NCI-H1694 treated with DMSO at 0.1 percent for 48 hours (cell line): ENCODE data around the gene FAM149A.

Source experiments
- DNase-seq: peaks from one replicate; lab custom pipeline; 2025; lab: John Stamatoyannopoulos, UW

Gene FAM149A

GRCh38 chr4:186104114-186104889, at the start of gene FAM149A:
Gene FAM149A (plus strand): TSS chr4:186104704.
- no peak for DNase-seq

- no peak for DNase-seq
Observed at GRCh38 chr4:186058253-186058979, 46.1 kb upstream of the FAM149A start.

- DNase-seq = no peak
Observed at GRCh38 chr4:186058980-186059316, 45.6 kb upstream of the FAM149A start.

- no peak for DNase-seq
Observed at GRCh38 chr4:186061921-186062320, 42.6 kb upstream of the FAM149A start.

- no peak for DNase-seq
Observed at GRCh38 chr4:186067757-186068385, 36.6 kb upstream of the FAM149A start.

- no peak for DNase-seq
Observed at GRCh38 chr4:186068581-186069348, 35.7 kb upstream of the FAM149A start, which contains the start of gene TLR3. Gene TLR3 (plus strand): TSS chr4:186069156. CDS start chr4:186076620, 7,464 bp downstream.

GRCh38 chr4:186069729-186070128, 34.8 kb upstream of the FAM149A start:
- no peak for DNase-seq

GRCh38 chr4:186072516-186072915, 32.0 kb upstream of the FAM149A start:
- DNase-seq = no peak

- no peak for DNase-seq
Observed at GRCh38 chr4:186074189-186074588, 30.3 kb upstream of the FAM149A start.

GRCh38 chr4:186078981-186079638, 25.4 kb upstream of the FAM149A start:
- DNase-seq = no peak

GRCh38 chr4:186079694-186080093, 24.8 kb upstream of the FAM149A start:
- no peak for DNase-seq

- DNase-seq = no peak
Observed at GRCh38 chr4:186081202-186081807, 23.2 kb upstream of the FAM149A start.

GRCh38 chr4:186082221-186082620, 22.3 kb upstream of the FAM149A start:
- DNase-seq = no peak

GRCh38 chr4:186088523-186088922, 16.0 kb upstream of the FAM149A start:
- DNase-seq = no peak

- DNase-seq = no peak
Observed at GRCh38 chr4:186092296-186092695, 12.2 kb upstream of the FAM149A start.

- DNase-seq = no peak
Observed at GRCh38 chr4:186095406-186095805, 9.1 kb upstream of the FAM149A start.

GRCh38 chr4:186096681-186097165, 7.8 kb upstream of the FAM149A start:
- DNase-seq = no peak

- DNase-seq = no peak
Observed at GRCh38 chr4:186097386-186097785, 7.1 kb upstream of the FAM149A start.

- DNase-seq = no peak
Observed at GRCh38 chr4:186102931-186103330, 1.6 kb upstream of the FAM149A start.

- DNase-seq = no peak
Observed at GRCh38 chr4:186104890-186105646, 564 bp downstream of the FAM149A start.
